CD4-positive, alpha-beta T cell treated with Interleukin-15 for 4 hours (primary cell): ENCODE data around the gene STX8.
A peak's percentile ranks its signal among the peaks of the same experiment; 100 is the strongest.
"Not testable (repeated sequence)": the region's sequence is repeated elsewhere in the genome, so short reads cannot be mapped to it uniquely, and the experiment has no call there.

Experiments used
- DNase-seq: peaks from one replicate; pipeline ENCODE4 v3.0.0-alpha.2; 2020; ENCODE audit warnings: low spot score

STX8 gene, protein sequence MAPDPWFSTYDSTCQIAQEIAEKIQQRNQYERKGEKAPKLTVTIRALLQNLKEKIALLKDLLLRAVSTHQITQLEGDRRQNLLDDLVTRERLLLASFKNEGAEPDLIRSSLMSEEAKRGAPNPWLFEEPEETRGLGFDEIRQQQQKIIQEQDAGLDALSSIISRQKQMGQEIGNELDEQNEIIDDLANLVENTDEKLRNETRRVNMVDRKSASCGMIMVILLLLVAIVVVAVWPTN

DNA sequence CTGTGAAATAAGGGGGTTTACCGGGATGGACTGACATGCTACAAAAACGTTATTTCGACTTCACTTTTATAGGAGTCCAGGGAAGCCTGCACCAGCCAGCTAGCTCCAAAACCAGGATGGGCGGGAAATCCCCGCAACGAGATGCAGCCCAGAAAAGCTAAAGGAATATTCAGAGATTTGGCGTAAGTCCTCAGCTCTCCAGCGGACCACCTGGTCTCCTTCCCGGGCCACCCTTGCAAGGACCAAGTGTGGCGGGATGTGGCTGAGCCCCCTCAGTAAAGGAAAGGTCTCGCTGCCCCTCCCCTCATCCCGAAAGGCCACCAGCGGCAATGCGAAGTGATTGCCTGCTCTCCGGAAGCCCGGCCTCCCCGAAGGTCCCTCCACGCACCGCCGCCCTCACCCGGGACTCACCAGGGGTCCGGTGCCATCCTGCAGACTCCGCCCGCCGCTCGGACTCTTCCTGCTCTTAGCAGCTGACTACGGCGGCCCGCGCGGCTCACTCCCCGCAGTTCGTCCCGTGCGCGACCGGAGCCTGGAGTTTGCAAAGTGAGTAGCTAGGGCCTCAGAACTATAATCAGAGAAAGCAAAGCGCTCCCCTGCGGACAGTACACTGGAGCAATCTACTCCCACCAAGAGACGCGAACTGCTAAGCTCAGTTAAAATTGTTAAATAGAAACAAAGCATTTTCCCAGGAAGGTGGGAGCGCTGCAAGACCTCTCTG, at the start of gene STX8:
STX8 (minus strand) TSS at position 440 of the 721 bp plus-strand sequence; CDS start at position 428, 12 bp downstream.
- DNase-seq = peak; percentile 82

DNA sequence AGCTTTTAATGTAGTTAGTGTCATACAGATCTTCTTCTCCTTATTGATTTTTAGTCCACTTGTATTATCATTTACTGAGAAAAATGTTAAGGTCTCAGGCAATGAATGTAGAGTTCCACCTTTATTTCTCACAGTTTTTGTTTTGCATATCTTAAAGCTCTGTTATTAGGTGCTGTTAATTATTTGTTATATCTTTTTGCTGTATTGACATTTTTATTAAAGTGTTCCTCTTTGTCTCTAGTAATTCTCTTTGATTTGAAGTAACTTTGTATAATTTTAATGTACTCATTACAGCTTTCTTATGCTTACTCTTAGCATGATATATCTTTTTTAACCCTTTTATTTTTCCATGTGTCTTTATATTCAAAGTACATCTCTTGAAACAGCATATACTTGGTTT, 47.3 kb upstream of the STX8 start:
- no peak for DNase-seq

DNA sequence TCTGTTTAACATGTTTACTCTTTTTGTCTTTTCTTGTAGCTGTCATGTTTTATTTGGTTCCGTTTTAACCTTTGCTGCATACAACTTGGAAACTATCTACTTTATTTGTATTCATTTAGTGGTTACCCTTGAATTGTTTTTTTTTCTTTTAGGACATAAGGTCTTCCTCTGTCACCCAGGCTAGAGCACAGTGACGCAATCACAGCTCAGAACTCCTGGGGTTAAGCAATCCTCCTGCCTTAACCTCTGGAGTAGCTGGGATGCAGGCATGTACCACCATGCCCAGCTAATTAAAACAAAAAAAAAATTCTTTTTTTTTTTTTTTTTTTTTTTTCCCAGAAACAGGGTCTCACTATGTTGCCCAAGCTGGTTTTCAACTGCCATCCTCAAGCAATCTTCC, 39.9 kb upstream of the STX8 start:
- DNase-seq = no peak

DNA sequence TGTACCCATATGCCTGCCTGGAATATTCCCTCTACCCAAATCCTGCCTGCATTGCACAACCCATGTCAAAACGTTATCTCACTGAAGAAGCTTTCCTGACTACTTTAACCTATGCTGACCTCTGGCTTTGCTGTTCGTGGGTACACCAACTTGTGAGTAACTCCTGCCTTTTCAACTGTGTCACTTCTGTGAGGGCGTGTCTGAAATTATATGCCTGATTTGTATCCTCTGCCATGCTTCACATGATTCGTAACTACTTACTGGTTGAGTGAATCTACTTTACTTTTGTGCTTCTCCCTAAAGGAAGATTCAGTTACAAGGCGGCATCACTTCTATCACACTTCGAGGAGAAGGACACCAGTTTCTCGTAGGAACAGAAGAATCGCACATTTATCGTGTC, 36.4 kb upstream of the STX8 start:
- DNase-seq = no peak

DNA sequence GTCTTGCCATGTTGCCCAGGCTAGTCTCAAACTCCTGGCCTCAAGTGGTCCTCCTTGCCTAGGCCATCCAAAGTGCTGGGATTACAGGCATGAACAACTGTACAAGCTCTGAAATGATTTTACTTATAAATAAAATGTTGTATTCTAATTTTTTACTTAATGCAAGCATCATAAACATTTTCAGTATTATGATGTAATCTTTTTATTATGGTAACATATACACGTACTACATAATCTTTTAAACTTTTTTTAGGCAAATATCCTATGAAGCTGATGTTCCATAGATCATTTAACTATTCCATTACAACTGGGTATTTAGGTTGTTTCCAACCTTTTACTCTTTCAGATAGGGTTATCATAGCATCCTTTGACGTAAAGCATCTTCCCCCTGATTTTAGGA, 35.9 kb upstream of the STX8 start:
- DNase-seq = no peak

DNA sequence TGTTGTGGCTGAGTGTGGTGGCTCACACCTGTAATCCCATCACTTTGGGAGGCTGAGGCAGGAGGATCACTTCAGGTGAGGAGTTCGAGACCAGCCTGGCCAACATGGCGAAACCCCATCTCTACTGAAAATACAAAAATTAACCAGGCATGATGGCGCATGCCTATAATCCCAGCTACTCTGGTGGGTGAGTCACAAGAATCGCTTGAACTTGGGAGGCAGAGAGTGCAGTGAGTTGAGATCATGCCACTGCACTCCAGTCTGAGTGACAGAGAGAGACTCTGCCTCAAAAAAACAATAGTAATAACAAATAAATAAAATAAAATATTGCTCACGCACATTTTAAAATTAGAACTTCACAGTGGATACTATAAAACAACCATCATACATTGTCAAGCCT, 31.4 kb upstream of the STX8 start:
- not testable (repeated sequence) for DNase-seq

DNA sequence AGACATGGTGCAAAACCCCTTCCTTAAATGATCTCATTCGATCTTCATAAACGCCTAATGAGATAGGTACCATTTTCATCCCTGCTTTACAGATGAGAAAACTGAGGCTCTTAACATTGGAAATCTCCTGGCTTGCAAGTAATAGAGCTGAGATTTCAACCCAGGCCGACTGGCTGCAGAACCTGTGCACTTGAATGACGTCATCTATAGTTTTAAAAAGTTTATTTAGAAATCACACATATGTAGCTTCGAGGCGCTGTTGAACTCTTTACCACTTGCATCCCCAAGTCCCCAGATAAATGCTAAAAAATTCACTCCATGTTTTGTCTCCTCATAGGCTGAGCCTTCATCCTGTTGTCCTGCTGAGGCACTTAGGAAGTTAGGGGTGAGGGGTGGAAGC, 30.8 kb upstream of the STX8 start:
- no peak for DNase-seq

DNA sequence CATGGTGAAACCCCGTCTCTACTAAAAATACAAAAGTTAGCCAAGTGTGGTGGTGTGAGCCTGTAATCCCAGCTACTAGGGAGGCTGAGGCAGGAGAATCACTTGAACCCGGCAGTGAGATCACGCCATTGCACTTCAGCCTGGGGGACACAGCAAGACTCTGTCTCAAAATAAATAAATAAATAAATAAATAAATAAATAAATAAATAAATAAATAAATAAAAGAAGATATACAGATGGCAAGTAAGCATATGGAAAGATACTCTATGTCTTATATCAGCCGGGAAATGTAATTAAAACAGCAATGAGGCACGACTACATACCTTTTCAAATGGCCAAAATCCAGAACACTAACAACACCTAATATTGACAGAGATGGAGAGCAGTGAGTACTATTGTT, 29.0 kb upstream of the STX8 start:
- not testable (repeated sequence) for DNase-seq

DNA sequence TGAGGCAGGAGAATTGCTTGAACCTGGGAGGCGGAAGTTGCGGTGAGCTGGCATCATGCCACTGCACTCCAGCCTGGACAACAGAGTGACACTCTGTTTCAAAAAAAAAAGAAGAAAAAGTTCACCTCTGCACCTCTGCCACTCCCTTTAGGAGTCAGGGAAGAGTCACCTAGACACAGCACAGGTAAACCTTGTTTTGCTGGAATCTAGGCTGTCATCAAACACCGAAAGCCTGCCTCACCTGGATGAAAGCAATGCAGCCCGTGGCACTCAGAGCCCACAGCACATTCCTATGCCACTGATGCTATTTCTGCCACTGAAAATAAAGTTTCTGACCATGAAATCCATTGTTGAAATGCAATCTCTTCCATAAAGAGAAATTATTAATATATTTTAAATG, 23.0 kb upstream of the STX8 start:
- no peak for DNase-seq

DNA sequence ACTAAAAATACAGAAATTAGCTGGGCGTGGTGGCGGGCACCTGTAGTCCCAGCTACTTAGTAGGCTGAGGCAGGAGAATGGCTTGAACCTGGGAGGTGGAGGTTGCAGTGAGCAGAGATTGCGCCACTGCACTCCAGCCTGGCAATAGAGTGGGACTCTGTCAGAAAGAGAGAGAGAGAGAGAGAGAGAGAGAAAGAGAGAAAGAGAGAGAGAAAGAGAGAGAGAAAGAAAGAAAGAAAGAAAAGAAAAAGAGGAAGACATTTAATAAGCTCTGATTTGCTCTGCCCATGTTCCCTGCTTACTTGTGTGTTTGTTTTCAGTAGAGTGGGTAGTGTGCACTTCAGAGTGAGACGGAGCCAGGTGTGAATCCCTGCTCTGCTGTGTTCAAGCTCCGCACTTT, 22.0 kb upstream of the STX8 start:
- not testable (repeated sequence) for DNase-seq

DNA sequence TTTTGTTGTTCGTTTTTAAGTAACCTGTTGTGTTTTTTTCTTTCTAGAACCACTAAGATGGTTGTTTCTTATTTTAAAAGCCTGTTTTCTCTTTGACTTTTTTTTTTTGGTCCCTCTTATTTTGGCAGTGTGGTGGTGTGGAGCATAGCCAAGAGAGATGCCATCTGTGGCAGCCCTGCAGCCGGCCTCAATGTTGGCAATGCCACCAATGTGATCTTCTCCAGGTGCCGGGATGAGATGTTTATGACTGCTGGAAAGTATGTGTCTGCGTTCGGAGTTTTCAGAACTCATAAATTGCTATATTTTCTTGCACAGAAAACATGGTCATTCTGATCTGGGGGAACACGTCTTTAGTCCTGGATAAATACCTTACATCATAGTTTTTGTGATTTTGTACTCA, 18.4 kb upstream of the STX8 start:
- DNase-seq = no peak

DNA sequence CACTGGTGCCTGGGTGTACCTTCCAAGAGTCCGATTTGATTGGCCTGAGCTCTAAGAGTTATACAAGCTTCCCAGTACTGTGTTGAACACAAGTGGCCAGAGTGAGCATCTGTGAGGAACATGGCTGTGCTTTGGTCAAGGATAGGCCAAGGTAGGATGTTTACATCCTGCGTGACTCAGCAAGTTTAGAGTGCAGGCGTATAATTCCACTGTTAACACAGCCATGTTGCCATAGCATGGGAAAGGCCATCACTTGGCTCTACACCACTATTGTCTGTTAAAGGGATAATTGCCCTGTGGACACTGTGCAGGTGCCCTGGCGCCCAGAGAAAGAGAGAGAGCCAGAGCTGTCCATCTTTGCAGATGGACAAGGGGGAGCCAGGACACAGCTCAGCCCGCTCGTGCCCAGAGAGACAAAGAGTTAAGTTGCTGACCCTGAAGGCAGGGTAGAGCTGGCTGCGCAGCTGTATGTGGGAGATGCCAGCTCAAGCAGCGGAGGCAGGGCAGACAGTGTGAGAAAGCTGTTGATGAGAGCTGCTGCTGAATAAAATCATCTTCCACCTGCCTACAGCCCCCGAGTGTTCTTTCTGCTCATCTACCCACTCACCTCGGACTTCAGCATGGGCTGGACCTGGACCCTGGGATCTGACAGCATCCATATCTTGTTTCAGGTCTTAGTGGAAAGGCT, 12.5 kb upstream of the STX8 start:
- DNase-seq = no peak

DNA sequence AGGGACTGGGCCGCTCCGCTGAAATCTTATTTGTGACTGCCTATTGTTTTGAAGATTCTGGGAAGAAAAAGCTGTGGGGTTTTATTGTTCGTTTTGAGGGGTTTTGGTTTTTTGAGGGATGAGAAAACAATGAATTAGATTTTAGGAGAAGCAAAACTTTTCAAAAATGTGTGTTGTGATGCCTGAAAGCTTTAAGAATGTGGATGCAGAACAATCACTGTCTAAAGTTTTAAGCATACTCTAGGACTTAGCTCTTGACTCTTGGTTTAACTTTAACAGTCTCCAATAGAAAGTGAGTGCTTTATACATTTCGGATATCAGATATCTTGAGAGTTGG, 1.7 kb upstream of the STX8 start:
- DNase-seq = no peak

DNA sequence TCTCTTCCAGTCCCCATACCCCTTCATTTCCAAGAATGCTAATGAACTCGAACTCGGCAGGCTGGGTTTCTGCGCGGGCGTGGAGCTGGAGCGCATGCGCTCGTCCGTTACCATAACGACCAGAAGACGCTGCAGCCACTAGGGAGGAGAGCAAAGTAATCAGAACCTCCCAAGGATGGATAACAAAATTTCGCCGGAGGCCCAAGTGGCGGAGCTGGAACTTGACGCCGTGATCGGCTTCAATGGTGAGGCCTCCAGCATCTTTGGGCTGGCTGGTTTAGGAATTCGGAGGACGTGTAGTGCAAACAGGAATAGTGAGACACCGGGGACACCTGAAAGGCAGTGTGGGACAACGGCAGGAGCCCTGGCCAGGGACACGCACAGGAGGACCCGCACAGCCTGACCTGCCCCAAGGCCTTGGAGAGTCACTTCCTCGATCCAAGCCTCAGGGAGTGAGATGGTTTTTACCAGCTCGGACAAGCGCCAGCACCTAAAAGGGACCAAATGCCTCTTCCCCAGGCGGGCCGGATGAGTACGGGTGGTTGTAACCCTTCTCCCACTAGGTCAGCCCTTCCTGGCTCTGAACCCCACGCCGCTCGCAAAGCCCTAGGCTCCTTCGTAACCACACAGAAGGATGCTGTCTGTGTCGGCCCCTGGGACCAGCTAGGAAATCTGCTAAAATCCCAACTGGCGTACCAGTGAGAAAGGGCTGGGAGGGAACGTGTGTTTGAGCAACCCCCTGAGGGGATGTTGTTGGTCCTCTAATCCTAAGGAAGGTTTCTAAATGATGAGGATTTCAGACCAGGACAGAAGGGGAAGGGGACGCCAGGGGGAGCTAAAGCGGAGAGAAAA, 1.1 kb upstream of the STX8 start, which contains the start of gene CFAP52:
CFAP52 (plus strand) TSS at position 122 of the 852 bp plus-strand sequence; CDS start at position 176, 54 bp downstream.
- DNase-seq = peak; percentile 83

DNA sequence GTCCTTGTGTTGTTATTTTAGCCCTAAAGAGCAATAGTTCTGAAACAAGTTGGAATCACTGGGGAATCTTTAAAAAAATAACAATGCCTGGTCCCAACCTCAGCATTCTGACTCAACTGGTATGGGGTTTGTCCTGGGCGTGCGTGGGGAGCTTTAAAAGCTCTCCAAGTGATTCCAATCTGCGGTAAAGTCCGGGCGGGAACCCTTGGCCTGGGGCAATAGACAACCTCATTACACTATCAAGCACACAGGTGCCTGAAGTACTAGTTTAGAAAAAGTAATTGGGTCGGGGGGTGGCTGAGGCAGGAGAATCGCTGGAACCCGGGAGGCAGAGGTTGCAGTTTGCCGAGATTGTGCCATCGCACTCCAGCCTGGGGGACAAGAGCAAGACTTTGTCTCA, 4.4 kb downstream of the STX8 start:
- DNase-seq = no peak

DNA sequence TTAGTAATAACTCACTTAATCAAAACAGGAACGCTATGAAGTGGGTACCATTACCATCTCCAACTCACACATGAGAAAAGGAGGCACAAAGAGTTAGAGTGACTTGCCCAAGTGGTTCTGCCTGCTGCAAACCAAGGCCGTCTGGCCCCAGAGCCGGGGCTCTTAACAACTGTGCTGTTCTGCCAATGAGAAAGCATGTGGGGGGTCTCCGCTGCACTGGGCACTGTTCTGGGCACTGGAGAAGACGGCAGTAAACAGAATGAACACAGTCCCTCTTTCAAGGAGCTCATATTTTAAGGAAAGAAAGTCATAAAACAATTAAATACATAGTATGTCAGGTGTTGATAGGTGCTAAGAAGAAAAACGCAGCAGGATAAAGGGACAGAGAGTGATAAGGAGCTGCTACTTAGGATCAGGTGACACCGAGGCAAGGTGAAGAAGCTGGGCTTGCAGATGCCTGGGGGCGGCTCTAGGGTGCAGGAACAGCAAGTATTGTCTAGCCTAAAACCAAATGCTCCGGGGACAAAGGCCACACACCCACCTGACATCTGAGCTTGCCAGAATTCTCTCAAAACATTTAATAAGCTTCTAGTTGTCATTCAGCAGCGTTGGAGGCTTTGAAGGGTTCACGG, 6.5 kb downstream of the STX8 start:
- no peak for DNase-seq

DNA sequence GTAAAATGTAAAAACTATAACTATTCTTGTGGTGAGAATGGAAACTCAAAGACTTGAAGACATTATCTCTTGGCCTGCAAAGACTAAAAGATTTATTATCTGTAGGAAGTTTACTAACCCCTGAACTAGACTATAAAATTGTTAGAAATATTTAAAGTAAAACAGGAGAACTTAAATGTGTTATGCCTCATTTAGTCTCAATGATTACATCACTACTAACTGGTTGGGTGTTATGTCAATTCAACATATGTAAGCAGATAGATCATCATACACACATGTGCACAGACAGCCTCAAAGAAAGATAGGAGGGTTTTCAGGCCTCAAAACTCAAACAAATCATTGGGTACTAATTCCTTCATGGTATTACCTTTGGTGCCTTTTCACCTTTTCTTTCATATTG, 7.6 kb downstream of the STX8 start:
- DNase-seq = no peak

DNA sequence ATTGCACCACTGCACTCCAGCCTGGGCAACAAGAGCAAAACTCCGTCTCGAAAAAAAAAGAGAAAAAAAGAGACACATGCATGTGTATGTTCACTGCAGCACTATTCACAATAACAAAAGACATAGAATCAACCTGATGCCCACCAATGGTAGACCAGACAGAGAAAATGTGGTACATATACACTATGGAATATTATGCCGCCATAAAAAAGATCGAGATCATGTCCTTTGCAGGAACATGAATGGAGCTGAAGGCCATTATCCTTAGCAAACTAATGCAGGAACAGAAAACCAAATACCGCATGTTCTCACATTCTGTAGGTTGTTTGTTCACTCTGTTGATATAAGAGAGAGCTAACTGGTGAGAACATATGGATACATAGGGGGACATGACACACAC, 8.9 kb downstream of the STX8 start:
- not testable (repeated sequence) for DNase-seq

DNA sequence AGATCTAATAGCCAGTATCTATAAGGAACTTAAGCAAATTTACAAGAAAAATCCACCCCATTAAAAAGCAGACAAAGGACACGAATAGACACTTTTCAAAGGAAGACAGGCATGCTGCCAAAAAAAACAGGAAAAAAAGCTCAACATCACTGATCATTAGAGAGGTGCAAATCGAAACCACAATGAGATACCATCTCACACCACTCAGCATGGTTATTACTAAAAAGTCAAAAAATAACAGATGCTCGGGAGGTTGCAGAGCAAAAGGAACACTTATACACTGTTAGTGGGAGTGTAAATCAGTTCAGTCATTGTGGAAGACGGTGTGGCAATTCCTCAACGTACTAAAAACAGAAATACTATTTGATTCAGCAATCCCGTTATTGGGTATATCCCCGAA, 9.6 kb downstream of the STX8 start:
- DNase-seq = peak; percentile 28

DNA sequence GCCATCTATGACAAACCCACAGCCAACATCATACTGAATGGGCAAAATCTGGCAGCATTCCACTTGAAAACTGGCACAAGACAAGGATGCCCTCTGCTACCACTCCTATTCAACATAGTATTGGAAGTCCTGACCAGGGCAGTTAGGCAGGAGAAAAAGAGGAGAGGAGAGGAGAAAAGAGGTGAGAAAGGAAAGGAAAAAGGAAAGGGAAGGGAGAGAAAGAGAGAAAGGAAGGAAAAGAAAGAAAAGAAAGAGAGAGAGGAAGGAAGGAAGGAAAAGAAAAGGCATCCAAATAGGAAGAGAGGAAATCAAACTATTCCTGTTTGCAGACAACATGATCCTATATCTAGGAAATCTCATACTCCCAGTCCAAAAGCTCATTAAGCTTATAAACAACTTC, 11.5 kb downstream of the STX8 start:
- no peak for DNase-seq

DNA sequence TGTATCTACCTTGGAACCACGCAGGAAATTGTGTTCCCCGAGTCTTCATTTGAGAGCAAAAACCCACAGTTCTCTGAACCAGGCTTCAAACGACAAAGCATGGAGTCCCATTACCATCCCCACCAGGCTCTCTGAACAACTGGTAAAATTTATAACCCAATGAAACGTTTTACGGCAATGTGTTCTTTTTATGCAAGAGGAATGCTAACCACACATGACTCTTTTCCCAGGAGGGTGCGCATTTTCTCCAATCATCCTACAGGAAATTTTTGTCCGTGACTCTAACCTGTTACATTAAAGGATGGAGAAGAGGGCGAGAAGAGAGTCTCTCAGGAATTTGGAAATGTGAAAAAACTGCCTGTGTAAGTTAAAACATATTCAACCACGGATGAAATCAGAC, 17.8 kb downstream of the STX8 start:
- no peak for DNase-seq
